GM10266 (cell line): ENCODE measurements around the gene CPA1.

Source experiments
- DNase-seq: peaks from one replicate; pipeline ENCODE4 v3.0.0; 2012; ENCODE audit errors: extremely low spot score
- TF ChIP-seq, protein P1 (sequence below): IDR thresholded peaks from 2 replicates; pipeline ENCODE4 v1.5.1; 2012; ENCODE audit warnings: mild to moderate bottlenecking, low read depth; ENCODE audit not compliant: control insufficient read depth, insufficient read depth; ENCODE audit errors: missing control alignments

Gene CPA1

DNA sequence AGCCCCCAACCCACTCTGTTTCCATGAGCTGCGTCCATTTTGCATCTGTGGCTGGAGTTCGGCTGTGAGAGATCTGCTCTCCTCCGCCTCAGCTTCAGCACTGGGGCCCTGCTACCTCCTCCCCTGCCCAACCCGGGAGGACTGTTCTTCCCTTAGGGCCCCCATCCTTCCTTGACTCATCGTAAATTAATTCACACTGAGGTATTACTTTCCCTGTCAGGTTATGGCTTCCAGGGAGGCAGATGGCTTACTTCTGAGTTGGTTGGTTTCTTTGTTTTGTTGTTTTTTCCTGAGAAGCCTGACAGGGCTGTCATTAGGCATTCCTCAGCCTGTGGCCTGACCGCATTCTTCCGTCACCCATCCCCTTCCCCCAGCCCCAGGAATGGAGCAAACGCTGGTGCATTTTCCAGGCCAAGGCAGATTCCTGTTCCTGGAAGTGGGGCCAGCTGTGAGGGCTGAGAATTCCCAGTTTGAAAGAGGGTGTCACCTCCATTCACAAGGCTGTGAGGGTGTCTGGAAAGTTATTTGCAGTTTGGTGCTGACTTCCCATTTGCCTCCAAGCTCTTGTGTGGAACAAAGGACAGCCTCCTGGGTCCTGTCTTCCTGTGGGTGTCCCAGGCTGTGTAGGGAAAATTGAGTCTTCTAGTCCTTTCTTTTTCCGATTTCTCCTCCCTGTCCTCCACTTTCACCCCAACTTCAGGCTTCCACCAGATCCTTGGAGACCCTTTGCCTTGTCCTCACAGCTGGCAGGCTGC, 24.0 kb upstream of the CPA1 start:
- no peak for DNase-seq

DNA sequence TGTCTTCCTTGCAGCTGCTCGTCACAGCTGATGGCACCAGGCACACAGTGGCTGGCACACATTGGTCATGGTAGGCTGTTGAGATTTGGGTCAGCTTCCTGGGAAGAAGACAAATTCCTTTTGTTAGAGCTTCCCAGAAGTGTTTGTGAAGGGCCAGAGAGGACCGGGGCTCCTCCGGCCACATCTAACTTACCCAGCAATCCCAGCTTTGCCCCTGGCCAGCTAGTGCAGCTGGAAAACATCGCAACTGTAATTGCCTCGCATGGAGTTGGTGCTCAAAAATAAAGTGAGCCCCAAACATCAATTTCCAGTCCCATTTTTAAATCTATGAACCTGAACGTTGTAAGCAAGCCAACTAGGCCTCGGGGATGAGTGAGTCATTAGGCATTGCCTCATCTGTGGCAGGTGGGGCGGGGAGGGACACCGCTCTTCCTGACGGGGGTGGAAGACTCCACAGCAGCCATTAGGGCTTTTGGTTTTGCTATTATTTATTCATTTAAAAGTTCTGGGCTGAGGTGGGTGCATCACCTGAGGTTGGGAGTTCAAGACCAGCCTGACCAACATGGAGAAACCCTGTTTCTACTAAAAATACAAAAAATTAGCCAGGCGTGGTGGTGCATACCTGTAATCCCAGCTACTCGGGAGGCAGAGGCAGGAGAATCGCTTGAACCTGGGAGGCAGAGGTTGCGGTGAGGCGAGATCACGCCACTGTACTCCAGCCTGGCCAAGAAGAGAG, 23.2 kb upstream of the CPA1 start:
- DNase-seq: no peak
- TF ChIP-seq, protein P1, sequence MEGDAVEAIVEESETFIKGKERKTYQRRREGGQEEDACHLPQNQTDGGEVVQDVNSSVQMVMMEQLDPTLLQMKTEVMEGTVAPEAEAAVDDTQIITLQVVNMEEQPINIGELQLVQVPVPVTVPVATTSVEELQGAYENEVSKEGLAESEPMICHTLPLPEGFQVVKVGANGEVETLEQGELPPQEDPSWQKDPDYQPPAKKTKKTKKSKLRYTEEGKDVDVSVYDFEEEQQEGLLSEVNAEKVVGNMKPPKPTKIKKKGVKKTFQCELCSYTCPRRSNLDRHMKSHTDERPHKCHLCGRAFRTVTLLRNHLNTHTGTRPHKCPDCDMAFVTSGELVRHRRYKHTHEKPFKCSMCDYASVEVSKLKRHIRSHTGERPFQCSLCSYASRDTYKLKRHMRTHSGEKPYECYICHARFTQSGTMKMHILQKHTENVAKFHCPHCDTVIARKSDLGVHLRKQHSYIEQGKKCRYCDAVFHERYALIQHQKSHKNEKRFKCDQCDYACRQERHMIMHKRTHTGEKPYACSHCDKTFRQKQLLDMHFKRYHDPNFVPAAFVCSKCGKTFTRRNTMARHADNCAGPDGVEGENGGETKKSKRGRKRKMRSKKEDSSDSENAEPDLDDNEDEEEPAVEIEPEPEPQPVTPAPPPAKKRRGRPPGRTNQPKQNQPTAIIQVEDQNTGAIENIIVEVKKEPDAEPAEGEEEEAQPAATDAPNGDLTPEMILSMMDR: no peak

More for the DNA sequence above, 24.0 kb upstream of the CPA1 start:
- TF ChIP-seq, protein P1: no peak

DNA sequence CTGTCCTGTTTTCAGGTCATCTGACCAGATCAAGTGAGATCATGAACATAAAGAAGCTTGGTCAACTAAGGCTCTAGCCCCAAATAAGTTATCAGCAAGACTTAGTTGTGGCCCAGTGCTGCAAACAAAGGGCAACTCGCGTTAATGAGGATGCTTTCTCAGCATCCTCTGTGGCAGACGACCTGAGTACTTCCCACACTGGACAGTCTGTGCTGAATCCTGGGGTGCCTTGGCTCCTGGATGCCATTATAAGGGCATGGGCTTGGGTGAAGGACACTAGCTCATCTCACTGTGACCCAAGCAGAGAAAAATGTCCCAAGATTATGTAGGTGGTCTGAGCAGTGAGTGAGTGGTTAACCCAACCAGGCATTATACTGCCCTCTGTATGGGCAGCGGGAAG, 21.8 kb upstream of the CPA1 start:
- no peak for DNase-seq
- TF ChIP-seq, protein P1: no peak

DNA sequence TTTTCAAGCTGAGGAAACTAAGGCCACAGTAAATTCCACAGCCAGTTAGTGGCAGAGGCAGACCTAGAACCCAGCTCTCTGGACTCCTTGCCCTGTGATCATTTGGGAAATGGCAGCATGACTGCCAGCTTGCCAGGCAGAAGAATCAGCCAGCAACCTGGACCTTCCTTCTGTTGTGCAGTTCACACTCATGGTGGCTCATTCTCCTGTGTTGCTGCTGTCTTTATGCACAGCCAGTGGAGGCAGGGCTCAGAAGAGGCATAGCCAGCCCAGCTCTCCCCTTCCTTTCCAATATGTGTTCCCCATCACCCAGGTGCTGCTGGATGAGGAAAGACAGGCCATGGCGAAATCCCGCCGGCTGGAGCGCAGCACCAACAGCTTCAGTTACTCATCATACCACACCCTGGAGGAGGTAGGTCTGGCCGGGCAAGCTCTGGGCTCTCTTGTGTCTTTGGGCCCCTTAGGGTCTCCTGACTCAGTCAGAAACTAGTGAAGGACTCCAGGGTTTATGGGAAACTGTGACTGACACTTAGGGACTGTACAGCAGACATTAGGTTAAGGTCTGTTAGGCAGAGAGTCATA, 20.9 kb upstream of the CPA1 start:
- TF ChIP-seq, protein P1: no peak
- DNase-seq: no peak

DNA sequence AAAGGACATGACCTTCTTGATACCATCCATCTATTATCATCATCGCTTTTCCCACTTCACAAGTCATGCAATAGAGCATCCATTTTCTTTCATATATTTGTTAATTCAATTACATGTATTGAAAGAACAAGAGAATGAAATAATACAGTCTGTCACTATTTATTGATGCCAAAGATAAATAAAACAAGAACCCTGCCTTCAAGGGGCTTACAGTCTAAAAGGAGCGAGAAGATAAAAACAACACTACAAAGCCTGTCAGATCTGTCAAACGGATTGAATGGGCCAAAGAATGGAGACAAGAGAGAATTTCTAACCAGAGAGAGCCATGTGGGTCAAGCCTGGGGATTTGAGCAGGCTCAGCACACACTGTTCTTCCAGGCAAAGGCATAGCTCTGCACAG, 19.8 kb upstream of the CPA1 start:
- TF ChIP-seq, protein P1: no peak
- DNase-seq: no peak

DNA sequence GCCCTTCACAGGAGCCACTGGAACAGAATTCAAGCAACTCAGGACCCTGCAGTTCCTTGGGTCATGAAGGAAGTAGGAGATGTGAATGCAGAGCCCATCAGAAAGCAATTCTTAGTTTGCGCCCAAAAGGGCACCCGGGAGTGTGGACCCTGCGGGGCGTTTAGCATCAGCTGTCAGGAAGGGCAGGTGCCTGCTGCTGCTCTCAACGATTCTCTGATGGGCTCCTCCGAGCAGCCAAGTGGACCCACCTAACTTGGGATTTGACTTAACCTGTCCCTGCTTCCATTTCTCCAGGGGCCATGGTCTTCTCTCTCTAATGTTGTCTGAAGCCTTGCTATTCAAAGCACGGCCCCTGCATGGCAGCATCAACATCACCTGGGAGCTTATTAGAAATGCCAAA, 18.6 kb upstream of the CPA1 start:
- TF ChIP-seq, protein P1: no peak
- DNase-seq: no peak
